Measurements from ENCODE around the gene NME7.

Gene NME7

DNA sequence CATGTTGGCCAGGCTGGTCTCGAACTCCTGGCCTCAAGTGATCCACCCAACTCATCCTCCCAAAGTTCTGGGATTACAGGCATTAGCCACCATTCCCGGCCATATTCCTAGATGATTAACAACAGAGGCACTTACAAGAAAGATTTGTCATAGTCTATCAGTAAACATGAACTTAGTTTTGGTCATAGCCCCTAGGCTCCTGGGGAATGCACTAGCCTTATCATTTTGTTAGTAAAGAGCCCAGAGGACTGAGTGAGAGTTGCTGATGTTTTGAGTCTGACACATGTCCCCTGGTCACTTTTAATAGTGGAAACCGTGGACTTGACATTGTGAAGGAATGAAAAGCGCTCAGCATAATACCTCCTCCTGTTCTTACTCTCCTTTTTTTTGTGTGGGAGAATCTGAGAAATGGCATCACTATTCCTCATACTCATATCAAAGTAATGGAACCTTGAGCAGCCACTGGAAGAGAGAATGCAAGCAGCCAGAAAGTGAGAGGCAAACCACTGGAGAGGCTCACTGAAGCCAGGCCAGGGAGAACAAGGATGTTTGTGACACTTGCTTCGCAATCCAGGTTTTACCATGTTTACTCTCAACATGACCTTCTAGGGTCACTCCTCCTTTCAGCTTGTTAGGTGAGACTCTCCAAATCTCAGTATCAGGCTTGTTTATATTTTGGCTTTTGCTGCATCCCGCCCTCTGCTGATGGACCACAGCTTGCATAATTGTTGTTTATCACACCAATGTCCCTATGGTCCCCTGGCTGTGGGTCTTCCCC is 246.3 kb downstream of the NME7 start:
- no peak for DNase-seq

DNA sequence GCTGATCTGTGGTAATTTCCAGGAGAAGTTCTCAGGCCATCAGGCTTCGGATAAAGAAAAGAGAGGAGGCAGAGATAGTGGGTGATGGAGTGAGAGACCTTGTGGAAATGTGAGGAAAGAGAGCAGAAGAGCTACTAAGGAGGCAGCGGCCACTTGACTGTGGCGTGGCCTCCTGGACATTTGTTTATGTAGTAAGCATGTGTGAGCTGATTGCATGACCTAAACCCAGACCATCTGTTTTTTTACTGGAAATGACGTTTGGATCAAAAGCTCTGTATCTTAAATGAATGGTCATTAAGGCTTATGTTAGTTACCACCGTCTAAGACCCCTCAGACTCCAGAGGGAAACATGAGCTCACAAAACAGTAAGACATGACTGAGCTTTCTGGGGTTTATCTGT is 247.5 kb downstream of the NME7 start:
- no peak for DNase-seq

DNA sequence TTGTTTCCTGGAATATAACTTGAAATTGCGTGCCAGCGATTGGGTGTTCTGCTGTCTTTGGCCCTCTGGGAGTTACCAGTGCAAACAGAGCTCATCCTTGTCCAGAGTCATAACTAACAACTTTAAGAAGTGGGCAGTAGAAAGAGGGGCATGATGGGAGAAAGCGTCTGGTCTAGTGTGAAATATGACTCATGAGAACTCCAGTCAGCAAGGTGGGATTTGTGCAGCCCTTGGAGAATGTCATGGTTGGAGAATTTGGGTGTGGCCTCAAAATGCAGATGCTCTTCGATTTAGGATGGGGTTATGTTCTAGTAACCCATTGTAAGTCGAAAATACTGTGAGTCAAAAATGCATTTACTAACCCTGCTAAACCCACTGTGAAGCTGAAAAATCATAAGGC is 248.2 kb downstream of the NME7 start:
- no peak for DNase-seq

DNA sequence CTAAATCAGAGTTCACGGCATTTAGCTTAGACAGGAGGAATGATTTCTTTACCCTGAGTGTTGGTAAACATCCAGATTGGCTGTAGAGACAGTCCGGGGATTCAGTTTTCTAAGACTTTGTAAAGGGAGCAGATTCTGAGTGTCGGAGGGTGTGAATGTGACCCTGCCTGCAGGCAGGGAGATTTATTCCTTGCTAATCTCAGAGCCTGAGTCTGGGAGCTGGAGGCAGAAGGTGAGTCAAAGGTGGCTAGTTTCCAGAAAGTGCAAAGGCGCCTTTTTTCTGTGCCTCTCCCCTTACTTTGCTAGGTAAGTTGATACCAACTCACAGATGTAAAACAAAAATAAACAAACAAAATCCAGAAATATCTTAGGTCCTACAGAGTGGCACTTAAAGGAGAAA is 249.4 kb downstream of the NME7 start:
- no peak for DNase-seq

DNA sequence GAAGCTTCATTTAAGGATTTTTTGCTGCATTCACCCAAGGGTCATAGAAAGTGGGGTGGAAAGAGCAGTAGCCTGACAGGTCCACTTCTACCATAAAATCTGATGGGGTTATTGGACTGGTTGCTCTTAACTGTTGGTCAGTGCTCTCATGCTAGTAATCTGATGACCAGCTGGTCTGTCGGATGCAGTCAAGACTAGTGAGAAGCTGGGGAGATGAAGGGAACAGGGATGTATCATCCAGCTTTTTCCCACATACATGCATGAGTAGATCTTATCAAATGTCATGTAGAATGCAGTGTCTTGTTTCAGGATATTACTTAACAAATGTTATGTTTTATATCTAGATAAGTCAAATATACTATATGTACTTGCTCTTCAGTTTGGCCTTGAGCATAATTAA is 250.0 kb downstream of the NME7 start:
- no peak for DNase-seq

DNA sequence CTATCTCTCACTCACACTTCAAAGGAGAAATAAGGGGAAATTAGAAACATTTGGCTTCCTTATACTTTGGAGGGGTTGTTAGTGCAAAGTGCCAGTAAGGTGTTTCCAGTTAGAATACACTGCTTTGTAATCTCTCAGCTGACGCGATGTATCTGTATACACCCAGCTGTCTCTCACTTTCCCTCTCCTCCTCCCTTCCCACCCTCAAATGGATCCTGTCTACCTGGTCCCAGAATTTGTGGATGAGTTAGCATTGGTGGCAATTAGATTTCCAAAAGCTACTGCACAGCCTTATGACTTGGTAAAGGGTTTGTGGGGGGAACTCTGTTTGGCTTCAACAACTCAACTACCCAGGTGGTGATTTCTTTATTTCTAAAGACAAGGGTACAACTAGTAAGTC is 250.6 kb downstream of the NME7 start:
- DNase-seq, result no peak

DNA sequence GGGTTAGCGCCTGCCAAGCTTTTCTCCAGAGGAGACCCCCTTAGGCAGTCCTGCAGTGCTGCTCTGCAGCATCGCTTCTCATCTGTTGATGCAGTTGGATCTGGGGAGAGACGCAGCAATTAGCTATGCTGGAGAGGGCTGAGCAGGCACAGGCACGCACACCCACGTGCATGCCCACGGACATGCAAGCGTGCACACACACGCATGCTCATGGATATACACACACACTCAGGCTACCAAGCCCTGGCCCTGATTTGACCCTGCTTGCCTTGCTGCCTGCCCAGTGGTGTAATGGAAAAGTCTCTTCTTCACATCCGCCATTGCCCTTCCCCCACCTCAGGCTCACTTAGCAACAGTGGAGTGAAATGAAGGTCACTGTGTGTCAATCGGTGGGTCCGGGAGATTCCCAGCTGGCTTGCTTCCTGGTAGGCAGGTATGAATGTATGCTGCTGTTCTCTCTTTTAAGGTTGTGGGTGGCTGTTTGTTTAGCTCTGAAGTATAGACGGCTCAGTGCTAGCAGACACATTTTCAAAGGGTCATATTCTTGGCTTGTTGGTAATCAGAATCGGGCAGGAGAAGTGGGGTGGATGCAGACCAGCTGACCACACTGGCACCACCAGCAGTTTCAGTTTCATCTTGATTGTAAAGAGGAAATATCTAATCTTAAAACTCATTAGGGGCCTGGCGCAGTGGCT is 251.6 kb downstream of the NME7 start:
- DNase-seq, result no peak

DNA sequence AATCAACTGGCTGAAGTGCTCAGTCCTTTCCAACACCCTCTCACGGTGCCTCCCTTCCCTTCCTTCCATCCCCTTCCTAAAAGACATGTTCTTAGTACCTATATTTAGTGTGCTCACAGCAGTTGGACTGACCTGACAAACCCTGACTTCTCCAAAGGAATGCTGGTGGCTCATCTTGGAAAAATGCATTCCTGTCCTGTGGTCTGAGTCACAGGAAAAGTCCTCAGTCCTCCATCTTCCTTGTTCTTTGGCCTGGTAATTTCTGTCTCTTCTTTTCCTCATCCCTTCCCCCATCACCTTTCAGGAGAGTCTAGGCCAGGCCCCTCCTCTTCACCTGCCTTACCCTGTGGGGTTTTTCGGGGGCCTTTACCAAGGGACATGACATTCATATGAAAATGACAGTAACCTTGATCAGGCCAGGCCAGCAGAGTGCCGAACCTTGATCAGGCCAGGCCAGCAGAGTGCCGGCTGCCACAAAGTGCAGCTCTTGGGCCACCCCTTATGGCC is 253.9 kb downstream of the NME7 start:
- DNase-seq, result no peak

DNA sequence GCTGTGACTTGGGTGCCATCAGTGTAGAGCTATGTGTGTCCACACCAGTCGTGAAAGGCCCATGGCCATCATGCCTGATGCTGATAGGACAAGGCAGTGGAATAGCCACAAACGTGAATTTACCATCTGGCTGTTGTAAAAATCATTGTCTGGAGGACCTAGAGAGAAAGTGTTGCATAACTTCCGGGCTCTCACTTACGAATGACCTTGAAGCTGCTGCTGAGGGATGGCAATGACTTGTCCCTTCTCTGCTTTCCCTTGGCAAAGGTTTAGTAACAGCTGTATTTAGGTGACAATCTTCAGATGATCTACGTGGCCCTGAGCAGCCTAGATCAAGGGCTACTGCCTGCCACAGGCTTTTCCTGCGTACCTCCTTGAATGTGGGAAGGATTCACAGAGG is 255.4 kb downstream of the NME7 start:
- no peak for DNase-seq

DNA sequence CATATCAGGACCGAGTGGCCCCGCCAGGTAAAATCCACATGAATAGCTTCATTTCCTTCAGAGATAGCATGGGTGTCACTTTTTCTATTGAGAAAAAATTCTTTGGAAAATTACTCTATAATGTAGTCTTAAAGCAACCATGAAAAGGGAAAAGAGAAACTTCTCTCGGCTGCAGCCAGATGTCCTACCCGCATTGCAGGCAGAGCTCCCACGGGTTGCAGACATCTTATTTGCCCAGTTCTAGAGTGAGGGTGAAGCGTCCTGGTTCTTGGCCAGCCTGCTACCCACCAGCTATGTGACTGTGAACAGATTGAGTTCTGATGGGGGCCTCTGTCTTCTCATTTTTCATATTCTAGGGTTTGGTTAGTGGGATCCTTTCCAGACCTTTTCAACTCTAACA is 256.1 kb downstream of the NME7 start:
- DNase-seq, result no peak

DNA sequence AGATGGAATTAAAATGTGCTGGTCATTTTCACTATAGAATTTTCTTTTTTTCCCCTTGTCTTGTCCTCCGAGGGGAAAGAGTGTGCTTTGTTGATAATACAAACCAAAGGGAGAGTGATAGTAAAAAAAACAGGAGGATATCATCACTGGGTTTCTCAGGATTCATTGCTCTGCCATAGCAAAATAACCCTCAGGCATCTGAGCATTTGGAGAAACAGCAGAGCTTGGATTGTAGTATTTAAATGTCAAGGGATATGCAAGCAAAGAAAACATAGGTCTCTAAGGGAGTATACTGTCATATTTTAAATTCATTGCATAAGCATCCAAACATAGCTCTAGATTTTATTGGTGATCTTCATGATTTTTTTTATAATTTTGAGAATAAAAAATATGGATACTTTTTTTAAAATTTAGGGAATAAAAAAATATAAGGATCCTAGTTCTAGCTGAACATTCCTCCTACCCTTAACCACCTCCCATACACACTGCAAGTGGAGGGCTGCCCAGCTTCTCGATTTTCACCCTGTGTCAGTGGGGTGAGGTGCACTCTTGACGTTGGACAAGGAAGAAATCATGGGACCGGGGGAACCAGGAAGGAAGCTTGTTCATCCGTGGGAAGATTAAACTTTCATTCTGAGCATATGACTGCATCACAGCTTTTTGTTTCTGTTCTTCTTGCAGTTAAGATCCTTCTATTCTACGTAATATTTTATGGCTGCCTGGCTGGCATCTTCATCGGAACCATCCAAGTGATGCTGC is 256.7 kb downstream of the NME7 start:
- no peak for DNase-seq

DNA sequence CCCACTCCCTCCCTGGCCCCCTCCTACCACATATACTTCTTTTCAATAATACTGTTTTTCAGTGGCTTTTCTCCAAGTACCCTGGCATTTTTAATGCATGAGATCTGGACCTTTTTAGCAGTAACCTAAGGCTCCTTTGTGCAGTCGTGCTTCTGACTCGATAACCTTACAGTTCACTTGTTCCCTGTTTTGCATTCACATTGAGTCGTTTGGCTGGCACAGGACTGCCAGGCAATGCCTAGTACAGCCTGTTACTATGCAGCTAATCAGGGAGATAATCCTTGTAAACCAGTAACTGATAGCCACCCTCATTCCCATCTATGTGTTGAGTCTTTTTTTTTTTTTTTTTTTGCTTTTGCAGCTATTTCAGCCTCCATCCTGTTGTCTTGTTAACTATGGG is 257.4 kb downstream of the NME7 start:
- DNase-seq, result no peak

DNA sequence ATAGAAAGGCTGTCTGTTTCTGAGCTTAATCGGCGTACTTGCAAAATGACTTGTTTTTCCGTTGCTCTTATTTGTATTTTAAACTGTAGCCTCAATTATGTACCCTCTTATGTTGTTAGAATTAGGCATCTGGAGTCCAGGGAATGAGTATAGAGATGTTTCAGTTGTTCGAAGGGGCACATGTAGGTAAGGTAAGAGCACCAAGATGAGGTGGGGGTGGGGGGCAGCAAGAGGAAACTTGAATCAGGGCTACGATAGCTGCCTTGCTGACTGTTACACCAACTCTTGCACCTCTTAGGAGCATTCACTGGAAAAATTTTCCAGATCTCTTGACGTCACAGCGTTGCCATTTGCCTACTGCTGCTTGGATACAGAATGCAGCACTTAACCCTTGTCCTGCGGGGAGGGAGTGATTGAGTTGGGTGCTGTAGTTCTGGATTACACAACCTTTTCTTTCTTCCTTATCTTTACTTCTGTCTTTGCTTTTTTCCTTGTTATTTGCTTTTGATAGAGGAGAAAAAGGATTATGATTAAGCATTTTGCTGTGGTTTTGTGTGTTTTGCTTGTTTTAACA is 257.9 kb downstream of the NME7 start:
- DNase-seq, result no peak

DNA sequence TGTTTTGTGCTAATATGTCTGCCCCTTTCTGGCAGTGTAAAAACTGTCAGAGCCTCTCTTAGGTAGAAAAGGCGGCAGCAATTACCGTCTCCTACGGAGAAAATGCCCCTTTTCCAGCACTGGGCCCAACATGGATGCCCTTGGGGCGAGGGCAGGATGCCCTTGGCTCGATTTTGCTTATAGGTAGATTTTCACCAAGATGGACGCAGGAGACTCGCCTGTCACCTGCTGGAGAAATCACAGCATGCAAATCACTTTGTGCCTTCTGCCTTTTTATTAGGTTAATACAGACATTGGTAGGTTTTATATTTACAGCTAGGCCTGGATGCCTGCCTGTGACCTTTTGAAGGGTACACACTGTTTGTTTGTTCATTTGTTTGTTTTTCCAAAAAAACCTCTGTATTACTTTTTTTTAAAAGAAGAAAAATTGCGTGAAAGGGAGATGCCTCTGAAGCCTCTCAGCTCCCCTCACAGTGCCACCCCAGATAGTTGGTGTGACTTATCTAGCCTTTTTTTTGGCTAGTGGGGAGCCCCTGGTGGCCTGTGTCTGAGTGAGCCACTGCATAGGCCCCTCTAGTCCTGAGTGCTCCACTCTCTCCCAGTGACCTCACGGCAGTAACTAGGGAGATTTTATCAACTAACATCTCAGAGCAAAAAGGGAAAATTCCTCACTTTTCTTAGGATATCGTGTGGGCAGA is 258.6 kb downstream of the NME7 start:
- no peak for DNase-seq

DNA sequence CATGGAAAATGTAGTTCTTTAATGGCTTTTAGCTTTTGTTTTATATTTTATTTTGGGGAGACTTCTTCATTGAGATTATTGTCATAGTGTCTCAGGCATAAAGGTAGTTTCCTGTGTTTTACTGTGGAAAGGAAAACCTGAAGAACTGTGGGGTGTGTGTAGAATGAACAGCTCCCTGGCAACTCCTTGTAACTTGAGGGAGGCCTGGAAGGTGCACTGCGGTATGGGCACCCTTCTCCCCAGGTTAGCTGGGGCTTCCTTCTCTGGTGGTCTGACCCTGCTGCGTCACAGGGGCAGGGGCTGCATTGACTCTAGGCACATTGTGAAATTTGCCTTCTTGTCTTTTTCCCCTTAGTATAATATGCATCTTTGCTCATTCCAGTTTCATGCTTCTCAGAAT is 259.4 kb downstream of the NME7 start:
- no peak for DNase-seq

DNA sequence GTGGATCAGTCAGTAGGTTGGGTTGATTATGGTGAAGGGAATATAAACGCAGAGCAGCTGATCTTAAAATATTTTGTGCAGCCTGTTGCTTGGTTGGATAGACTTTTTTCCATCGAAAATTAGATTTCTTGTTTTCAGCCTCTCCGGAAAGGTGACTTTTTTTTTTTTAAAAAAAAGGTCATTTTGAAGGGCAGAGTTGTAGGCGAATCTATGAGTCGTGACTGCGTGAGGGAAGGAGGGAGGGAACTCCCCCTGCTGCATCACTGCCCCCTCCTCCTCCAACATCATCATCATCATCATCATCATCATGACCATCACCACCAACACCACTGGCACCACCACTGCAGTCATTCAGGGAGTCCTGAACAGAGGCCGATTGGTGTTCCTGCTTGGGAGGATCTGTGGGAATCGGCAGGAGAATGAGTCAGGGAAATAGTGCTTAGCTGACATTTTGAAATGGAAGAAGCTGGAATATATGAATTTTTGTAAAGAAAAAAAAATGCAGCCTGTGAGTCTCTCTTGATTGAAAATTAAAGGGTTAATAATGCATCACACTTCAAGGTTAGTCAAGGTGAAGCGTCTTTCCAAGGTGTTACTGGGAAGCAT is 259.9 kb downstream of the NME7 start:
- DNase-seq, result no peak

DNA sequence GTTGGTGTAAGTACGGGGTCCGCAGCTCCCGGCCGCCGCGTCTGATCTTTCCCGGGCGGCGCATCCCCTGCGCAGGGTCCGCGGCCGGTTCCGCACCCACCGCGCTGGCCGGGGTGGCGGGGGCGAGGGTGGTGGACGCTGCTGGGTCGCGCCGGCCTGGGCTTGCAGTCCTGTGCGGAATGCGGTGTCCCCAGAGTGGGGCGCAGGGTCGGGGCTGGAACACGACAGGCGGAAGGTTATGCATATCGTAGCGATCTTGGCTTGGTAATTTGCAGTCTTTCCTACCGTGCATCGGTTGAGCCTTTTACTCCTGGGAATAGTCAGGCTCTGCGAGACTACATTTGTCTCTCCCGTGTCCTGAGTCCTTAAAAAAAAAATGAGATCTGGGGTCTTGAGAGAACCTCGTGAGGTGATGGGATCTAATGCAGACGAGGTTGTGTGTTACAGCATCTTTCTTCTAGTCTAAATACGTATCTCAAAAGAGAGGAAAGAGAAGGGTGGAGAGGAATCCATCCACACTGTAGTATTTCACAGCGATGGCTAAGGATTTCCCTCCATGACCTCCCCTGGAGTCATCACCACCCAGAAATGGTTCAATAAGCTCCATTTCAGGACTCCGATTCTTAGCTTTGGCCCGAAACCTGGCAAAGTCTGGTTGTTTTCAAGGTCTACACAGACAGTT is 260.5 kb downstream of the NME7 start:
- no peak for DNase-seq

DNA sequence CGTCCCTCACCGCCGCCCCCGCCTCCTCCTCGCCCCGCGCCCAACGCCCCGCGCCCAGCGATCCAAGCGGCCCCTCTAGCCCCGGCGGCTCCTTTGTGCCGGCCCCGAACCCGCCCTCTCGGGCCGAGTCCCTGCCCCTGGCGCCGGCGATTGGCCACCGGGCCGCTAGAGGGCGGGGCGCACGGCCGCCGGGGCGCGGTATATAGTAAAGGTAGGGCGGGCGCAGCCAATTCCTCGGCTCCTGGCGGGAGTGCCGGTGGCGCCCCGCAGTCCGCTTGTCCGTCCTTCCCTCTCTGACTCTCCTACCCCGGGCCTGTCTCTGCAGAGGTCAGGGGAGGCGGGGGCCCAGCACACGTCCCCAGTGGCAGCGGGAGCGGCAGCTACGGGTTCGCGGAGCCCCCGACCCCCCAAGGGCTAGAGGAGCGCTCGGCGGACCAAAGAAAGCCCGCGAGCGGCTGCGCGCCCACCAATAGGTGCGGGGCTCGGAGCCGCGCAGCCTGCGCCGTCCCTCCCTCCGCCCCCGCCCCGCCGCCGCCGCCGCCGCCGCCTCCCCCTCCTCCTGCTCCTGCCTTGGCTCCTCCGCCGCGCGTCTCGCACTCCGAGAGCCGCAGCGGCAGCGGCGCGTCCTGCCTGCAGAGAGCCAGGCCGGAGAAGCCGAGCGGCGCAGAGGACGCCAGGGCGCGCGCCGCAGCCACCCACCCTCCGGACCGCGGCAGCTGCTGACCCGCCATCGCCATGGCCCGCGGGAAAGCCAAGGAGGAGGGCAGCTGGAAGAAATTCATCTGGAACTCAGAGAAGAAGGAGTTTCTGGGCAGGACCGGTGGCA is 261.3 kb downstream of the NME7 start, which contains the start of gene ATP1B1:
Gene ATP1B1, plus strand, starts transcription at position 596 of the 826 bp plus-strand sequence. Its CDS starts 140 bp downstream, at position 736.
- peak; percentile 85 for DNase-seq

DNA sequence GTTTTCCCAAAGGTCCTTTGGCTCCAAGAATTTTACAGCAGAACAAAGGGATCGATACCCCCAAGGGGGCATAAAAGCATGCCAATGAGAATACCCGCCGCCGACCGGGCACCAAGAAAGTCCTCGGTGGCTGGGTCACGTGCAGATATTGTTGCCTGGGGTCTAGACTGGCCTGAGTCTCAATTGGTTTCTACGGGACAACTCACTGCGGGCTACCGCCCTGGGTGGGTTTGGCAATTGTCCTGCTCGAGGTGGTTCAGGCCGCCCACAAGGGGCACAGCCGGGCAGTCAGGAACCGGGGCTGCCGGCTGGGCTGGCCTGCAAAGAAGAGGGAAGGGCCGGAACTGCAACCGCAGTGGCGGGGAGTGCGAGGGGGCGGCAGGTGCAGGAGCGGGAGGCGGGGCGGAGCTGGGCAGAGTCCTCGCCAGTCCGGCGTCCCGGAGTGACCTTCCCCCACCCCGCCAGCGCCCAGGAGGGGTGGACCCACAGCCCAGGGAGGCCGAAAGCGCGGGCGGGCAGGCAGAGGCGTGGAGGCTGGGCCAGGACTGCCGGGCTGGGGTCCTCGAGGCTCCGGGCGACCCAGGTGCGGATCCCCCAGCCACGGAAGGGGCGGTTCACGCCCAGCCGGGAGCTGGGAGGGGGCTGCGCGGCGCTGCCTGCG is 262.0 kb downstream of the NME7 start:
- no peak for DNase-seq

DNA sequence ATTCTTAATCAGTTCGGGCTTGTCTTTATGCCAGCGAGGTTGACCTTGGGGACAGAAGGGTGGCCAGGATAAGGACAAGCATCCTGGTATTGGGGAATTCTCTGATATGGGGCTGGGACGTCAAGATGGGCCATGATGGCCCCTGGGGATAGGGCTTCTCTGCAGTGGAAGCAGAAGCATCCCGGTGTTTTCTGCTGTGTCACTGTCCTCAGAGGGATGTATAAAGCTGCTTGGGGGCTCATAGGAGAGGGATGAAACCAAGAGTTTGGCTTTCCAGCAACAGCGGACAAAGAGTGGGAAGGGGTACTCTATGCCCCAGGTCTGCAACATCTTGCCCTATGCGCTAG is 262.5 kb downstream of the NME7 start:
- DNase-seq, result no peak

Data from activated T-cell treated with anti-CD3 and anti-CD28 coated beads, Interleukin-2, amount 50 U/mL, for 1 hour (primary cell).